Sigmoid colon (tissue), 4 donors: ENCODE results near the gene CLDN4.

Experiments used
- POLR2A ChIP-seq, 2 donors: fragments of 450-650 bp; IDR thresholded peaks; one replicate each; pipeline ENCODE4 v1.6.1; 2016; ENCODE audit warnings: antibody characterized with exemption in 2 of 2, mild to moderate bottlenecking in 2 of 2, moderate library complexity in 2 of 2
- POLR2AphosphoS5 ChIP-seq, 4 donors: sonication (generic); formaldehyde crosslinking; IDR thresholded peaks; one replicate each; pipeline ENCODE4 v1.6.1; 2017; ENCODE audit warnings: antibody characterized with exemption in 4 of 4
- TF ChIP-seq, protein P1 (sequence below), 4 experiments: fragments of 450-650 bp in 3 of 4; fragments of 200-600 bp in 1 of 4; IDR thresholded peaks; one replicate each; pipeline ENCODE4 v1.5.1; 2016 to 2019; ENCODE audit warnings: antibody characterized with exemption in 4 of 4, mild to moderate bottlenecking in 3 of 4, moderate library complexity in 2 of 4

DNA sequence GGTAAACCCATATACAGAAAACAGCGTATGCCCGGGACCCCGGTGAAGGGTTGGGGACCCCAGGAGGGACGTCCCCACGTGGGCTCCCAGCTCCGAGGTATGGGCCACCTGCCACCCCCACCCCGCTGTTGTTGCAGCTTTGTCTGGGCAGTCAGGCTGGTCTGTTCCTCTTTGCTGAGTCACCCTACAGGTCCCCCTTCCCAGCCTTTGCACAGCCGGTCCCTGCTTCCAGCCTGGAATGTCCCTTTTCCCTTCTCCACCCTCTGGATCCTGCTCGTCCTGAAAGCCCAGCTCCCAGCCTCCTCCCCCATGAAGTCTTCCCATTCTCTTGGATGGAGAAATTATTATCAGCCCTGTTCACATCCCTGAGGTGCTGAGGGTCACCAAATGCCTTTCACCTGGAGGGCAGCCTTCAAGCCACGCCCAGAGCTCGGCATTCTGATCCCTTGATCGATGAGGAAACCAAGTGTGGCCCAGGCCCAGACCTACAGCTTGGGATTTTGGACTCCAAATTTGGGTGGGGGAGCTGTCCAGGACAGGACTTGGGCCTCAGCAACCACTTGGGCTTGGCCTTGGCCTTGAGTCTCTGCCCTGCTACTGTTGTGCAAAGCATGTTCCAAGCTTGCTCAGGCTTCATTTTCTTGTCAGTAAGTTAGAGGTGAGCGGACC is 2.6 kb downstream of the CLDN4 start:
- peak in 1 of 2 donors; percentile 13 for TF ChIP-seq POLR2A (IDR thresholded peaks at IDR 0.05)
- TF ChIP-seq, protein P1, sequence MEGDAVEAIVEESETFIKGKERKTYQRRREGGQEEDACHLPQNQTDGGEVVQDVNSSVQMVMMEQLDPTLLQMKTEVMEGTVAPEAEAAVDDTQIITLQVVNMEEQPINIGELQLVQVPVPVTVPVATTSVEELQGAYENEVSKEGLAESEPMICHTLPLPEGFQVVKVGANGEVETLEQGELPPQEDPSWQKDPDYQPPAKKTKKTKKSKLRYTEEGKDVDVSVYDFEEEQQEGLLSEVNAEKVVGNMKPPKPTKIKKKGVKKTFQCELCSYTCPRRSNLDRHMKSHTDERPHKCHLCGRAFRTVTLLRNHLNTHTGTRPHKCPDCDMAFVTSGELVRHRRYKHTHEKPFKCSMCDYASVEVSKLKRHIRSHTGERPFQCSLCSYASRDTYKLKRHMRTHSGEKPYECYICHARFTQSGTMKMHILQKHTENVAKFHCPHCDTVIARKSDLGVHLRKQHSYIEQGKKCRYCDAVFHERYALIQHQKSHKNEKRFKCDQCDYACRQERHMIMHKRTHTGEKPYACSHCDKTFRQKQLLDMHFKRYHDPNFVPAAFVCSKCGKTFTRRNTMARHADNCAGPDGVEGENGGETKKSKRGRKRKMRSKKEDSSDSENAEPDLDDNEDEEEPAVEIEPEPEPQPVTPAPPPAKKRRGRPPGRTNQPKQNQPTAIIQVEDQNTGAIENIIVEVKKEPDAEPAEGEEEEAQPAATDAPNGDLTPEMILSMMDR (IDR thresholded peaks at IDR 0.05) = no peak
- no peak for TF ChIP-seq POLR2AphosphoS5 (IDR thresholded peaks at IDR 0.05)
